Endothelial cell of umbilical vein (primary cell): ENCODE data around the gene CYB561A3. TPM values are rescaled to one million over a fixed set of nuclear protein-coding genes. Genes with fewer than 3 reads are reported as not detected.

Experiments
- Bru-seq: library from RNA; stranded (reverse); fragments of 400-500 nt; gene quantifications from one replicate; lab custom pipeline; 2021; lab: Mats Ljungman, UMichigan
- BruChase-seq, 2 experiments: library from RNA; stranded (reverse); fragments of 400-500 nt; gene quantifications; one replicate each; lab custom pipeline; 2021; lab: Mats Ljungman, UMichigan
- BruUV-seq: library from RNA; stranded (reverse); fragments of 400-500 nt; replicated peaks from 2 replicates; lab custom pipeline; 2021; lab: Mats Ljungman, UMichigan
- CTCF ChIA-PET: fragments of 300-600, 350-600 bp; sonication (Branson Sonifier 250); formaldehyde crosslinking; loops from one replicate; lab custom pipeline; 2021; ENCODE audit warnings: antibody characterized with exemption, inconsistent platforms; lab: Charles Lee
- POLR2A ChIA-PET: fragments of 300-600, 350-600 bp; sonication (Branson Sonifier 250); formaldehyde crosslinking; loops from one replicate; lab custom pipeline; 2021; ENCODE audit warnings: antibody characterized with exemption, inconsistent platforms; lab: Charles Lee
- DNase-seq: peaks from one replicate; pipeline ENCODE4 v3.0.0-alpha.2; 2011; ENCODE audit warnings: low read depth, low spot score
- FAIRE-seq: peaks from 2 replicates; lab custom pipeline; 2011; peaks lifted over from hg19 to GRCh38; lab: Jason Lieb, UNC
- H2AFZ ChIP-seq: 2 replicates; pipeline ENCODE4 v1.6.0; 2012; ENCODE audit warnings: low read depth, low read length, control low read depth, inconsistent platforms
- H3K27ac ChIP-seq: 2 replicates; pipeline ENCODE4 v1.5.1; 2011; ENCODE audit warnings: low read depth, mild to moderate bottlenecking, control low read depth, low read length, moderate library complexity; ENCODE audit not compliant: insufficient read depth
- H3K27me3 ChIP-seq, 2 experiments: 2 replicates each; pipeline versions ENCODE4 v1.6.0 to v1.6.1; 2011; ENCODE audit warnings: low read length in 2 of 2, mixed read lengths in 1 of 2; ENCODE audit not compliant: control insufficient read depth in 2 of 2, insufficient read depth in 2 of 2
- H3K36me3 ChIP-seq, 2 experiments: 2 replicates in 1 of 2; 3 replicates in 1 of 2; pipeline ENCODE4 v1.5.1; 2011; ENCODE audit warnings: low read length in 2 of 2, mild to moderate bottlenecking in 1 of 2, moderate library complexity in 1 of 2; ENCODE audit not compliant: control insufficient read depth in 2 of 2, insufficient read depth in 2 of 2; ENCODE audit errors: extremely low read depth in 1 of 2
- H3K4me1 ChIP-seq: 3 replicates; pipeline ENCODE4 v1.5.1; 2011; ENCODE audit warnings: mild to moderate bottlenecking, low read length; ENCODE audit not compliant: control insufficient read depth, insufficient read depth; ENCODE audit errors: extremely low read depth
- H3K4me2 ChIP-seq: 2 replicates; pipeline ENCODE4 v1.6.1; 2011; ENCODE audit warnings: low read length, control low read depth, mixed read lengths; ENCODE audit not compliant: insufficient read depth
- H3K4me3 ChIP-seq, 3 experiments: fragments of 200-600 bp in 1 of 3; sonication (generic), shearing (Covaris generic) in 1 of 3; replicated peaks in 1 of 3; 2 replicates each; pipeline ENCODE4 v1.5.1; 2011 to 2016; ENCODE audit warnings: control low read depth in 3 of 3, low read length in 3 of 3, mild to moderate bottlenecking in 2 of 3, inconsistent platforms in 1 of 3, low read depth in 1 of 3, moderate library complexity in 1 of 3; ENCODE audit not compliant: insufficient read depth in 1 of 3
- H3K79me2 ChIP-seq: 2 replicates; pipeline ENCODE4 v1.6.0; 2012; ENCODE audit warnings: low read length, inconsistent platforms; ENCODE audit not compliant: control insufficient read depth, insufficient read depth
- H3K9ac ChIP-seq: replicated peaks from 2 replicates; pipeline ENCODE3; 2011; ENCODE audit warnings: low read length, control low read depth; ENCODE audit not compliant: insufficient read depth; ENCODE audit errors: extremely low read depth
- H3K9me1 ChIP-seq: replicated peaks from 3 replicates; pipeline ENCODE4 v1.6.0; 2011; ENCODE audit warnings: mild to moderate bottlenecking, low read length; ENCODE audit not compliant: control insufficient read depth, insufficient read depth; ENCODE audit errors: extremely low read depth
- H3K9me3 ChIP-seq: replicated peaks from 2 replicates; pipeline ENCODE4 v1.5.1; 2012; ENCODE audit warnings: low read length, inconsistent platforms; ENCODE audit not compliant: control insufficient read depth, insufficient read depth
- H4K20me1 ChIP-seq: replicated peaks from 2 replicates; pipeline ENCODE3; 2011; ENCODE audit warnings: mild to moderate bottlenecking, low read length; ENCODE audit not compliant: control insufficient read depth, insufficient read depth; ENCODE audit errors: extremely low read depth
- MAX ChIP-seq: IDR thresholded peaks from 2 replicates; pipeline ENCODE4 v1.6.1; 2011; ENCODE audit not compliant: insufficient read depth, insufficient read length
- MYC ChIP-seq: IDR thresholded peaks from one replicate; pipeline ENCODE4 v1.6.1; 2011; ENCODE audit warnings: mild to moderate bottlenecking, low read depth, low read length
- POLR2A ChIP-seq: IDR thresholded peaks from 2 replicates; pipeline ENCODE4 v1.6.1; 2012; ENCODE audit warnings: low read depth, mild to moderate bottlenecking, control low read depth, low read length
- POLR2AphosphoS5 ChIP-seq: IDR thresholded peaks from 2 replicates; pipeline ENCODE4 v1.6.1; 2012; ENCODE audit warnings: low read depth, mild to moderate bottlenecking, control low read depth, low read length, moderate library complexity; ENCODE audit not compliant: insufficient read depth
- dilution Hi-C: fragments of 300-500 bp; cut with MboI; formaldehyde crosslinking; loops from one replicate; pipeline ENCODE4 v1.15.0; 2019; ENCODE audit warnings: low sequenced_read_pairs; ENCODE audit not compliant: extremely low pct_ligation_motif_present
- intact Hi-C: fragments of 100-400 bp; cut with micrococcal nuclease; formaldehyde crosslinking; loops from one replicate; pipeline ENCODE4 v1.10.0; 2022
- long read RNA-seq: library from polyadenylated mRNA; stranded (forward); transcript quantifications from one replicate; pipeline ENCODE4 v2.0.0, GENCODE V29; 2021
- polyA minus RNA-seq, 3 experiments: library from RNA; depleted of rRNA, polyadenylated mRNA; stranded (reverse); fragments of >200 nt; gene quantifications; 1 replicate in 1 of 3; 2 replicates in 2 of 3; pipeline ENCODE4 v1.2.3, GENCODE V29; 2011
- polyA plus RNA-seq, 4 experiments: library from polyadenylated mRNA; depleted of rRNA in 3 of 4; stranded (reverse) in 3 of 4; unstranded in 1 of 4; fragments of >200 nt; gene quantifications; 2 replicates each; pipeline versions ENCODE4 v1.2.1 to v1.2.3, GENCODE V29; 2011 to 2012; ENCODE audit warnings: missing spikeins in 1 of 4
- total RNA-seq: library from RNA; stranded (reverse); gene quantifications from 2 replicates; pipeline ENCODE4 v1.2.3, GENCODE V29; 2021

CYB561A3 gene, protein sequence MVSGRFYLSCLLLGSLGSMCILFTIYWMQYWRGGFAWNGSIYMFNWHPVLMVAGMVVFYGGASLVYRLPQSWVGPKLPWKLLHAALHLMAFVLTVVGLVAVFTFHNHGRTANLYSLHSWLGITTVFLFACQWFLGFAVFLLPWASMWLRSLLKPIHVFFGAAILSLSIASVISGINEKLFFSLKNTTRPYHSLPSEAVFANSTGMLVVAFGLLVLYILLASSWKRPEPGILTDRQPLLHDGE
- total RNA-seq (41.6 and 44.0 TPM in 2 replicates), polyA plus RNA-seq (102 and 103 TPM in 2 replicates), polyA minus RNA-seq (83.3 and 86.3 TPM in 2 replicates), Bru-seq, nascent RNA (percentile 55 among the genes with signal in this experiment), BruChase-seq, experiment 1, labeled RNA remaining after a 6-hour chase (percentile 73 among the genes with signal in this experiment), BruChase-seq, experiment 2, labeled RNA remaining after a 2-hour chase (percentile 67 among the genes with signal in this experiment)
- 58.9 and 65.6 TPM in 2 replicates for polyA plus RNA-seq (2011; cell fraction: cytosol; rRNA removed)
- polyA plus RNA-seq (2011; cell fraction: nucleus; rRNA removed) = 62.1 and 63.9 TPM in 2 replicates
- polyA plus RNA-seq (2012) = 34.4 and 39.0 TPM in 2 replicates
- polyA minus RNA-seq (2011; cell fraction: cytosol; rRNA and poly(A)+ RNA removed) = 33.6 TPM
- polyA minus RNA-seq (2011; cell fraction: nucleus; rRNA and poly(A)+ RNA removed) = 19.2 and 21.5 TPM in 2 replicates
- long read RNA-seq, transcript CYB561A3-201 (7 exons, 3,061 nt) = major isoform, 26 of 51 reads
- long read RNA-seq, partial matches to known transcripts = 3 of 51 reads
- long read RNA-seq, other reads (novel, unspliced or antisense) = 18 of 51 reads

GRCh38 chr11:61361741-61362541, at the start of gene CYB561A3, which contains the start of gene TMEM138:
CYB561A3 (minus strand) TSS chr11:61361882; CDS start chr11:61356713, 5,169 bp downstream.
TMEM138 (plus strand) TSS chr11:61362374; CDS start chr11:61364391, 2,017 bp downstream.
- H3K4me3 ChIP-seq = peak within 1 kb of the TSS; percentile 53 to 83 (median 76)
- dilution Hi-C loops (no loop called here), intact Hi-C loops (loop anchor here (1.0 to 2.0 kb wide), 3 partner anchors 14 to 67 kb away; partner anchors contain the start of genes CPSF7, DDB1 and TKFC)
- H3K9me3 ChIP-seq = no peaks in the 10 kb centered on the region
- H3K4me1 ChIP-seq = peaks cover 18% of the 10 kb centered on the region
- peak; percentile 94 for DNase-seq
- FAIRE-seq = peak; percentile 90
- CTCF ChIA-PET = interaction anchor here (0.9 to 10.8 kb wide), 8 partner anchors 9 to 63 kb away, joined by 3 to 89 read pairs (median 4); partner anchors contain the start of gene TMEM216
- POLR2A ChIA-PET = interaction anchor here (0.8 to 2.3 kb wide), 9 partner anchors 13 to 31 kb away, joined by 3 to 17 read pairs (median 4); partner anchors contain the start of genes DDB1 and TKFC
- H3K27ac ChIP-seq = peak within 1 kb of the TSS; percentile 63
- peaks cover 0 to 12% of the 10 kb centered on the region in 2 experiments for H3K36me3 ChIP-seq
- H4K20me1 ChIP-seq = no peaks in the 10 kb centered on the region
- H3K4me2 ChIP-seq = peak within 1 kb of the TSS; percentile 84
- TF ChIP-seq MAX (peak; percentile 3), POLR2A (peak; percentile 97), POLR2AphosphoS5 (peak; percentile 98), MYC (no peak)
- no peaks in the 10 kb centered on the region for H3K27me3 ChIP-seq
- peaks cover 26% of the 10 kb centered on the region for H3K79me2 ChIP-seq
- peak within 1 kb of the TSS; percentile 63 for H2AFZ ChIP-seq
- BruUV-seq = no TSS peak
- H3K9ac ChIP-seq = peak within 1 kb of the TSS; percentile 86
- no peaks in the 10 kb centered on the region for H3K9me1 ChIP-seq
